HEK293 (cell line): ENCODE results near the gene GTF2IRD1.

ENCODE experiments used
- ZNF621 ChIP-seq: fragments of 450-650 bp; formaldehyde crosslinking; IDR thresholded peaks from 2 replicates; pipeline ENCODE4 v1.5.1; 2017; ENCODE audit warnings: missing biosample characterization, missing genetic modification characterization
- ZNF660 ChIP-seq: fragments of 450-650 bp; IDR thresholded peaks from 2 replicates; pipeline ENCODE4 v1.5.1; 2018; ENCODE audit warnings: missing biosample characterization, mild to moderate bottlenecking, missing genetic modification characterization
- TF ChIP-seq, protein P1 (sequence below): fragments of 450-650 bp; formaldehyde crosslinking; IDR thresholded peaks from 2 replicates; pipeline ENCODE4 v1.5.1; 2016; ENCODE audit warnings: missing biosample characterization, missing genetic modification characterization
- TF ChIP-seq, protein P2 (sequence below): fragments of 450-650 bp; formaldehyde crosslinking; IDR thresholded peaks from 2 replicates; pipeline ENCODE4 v1.5.1; 2016; ENCODE audit warnings: missing biosample characterization, missing genetic modification characterization

DNA sequence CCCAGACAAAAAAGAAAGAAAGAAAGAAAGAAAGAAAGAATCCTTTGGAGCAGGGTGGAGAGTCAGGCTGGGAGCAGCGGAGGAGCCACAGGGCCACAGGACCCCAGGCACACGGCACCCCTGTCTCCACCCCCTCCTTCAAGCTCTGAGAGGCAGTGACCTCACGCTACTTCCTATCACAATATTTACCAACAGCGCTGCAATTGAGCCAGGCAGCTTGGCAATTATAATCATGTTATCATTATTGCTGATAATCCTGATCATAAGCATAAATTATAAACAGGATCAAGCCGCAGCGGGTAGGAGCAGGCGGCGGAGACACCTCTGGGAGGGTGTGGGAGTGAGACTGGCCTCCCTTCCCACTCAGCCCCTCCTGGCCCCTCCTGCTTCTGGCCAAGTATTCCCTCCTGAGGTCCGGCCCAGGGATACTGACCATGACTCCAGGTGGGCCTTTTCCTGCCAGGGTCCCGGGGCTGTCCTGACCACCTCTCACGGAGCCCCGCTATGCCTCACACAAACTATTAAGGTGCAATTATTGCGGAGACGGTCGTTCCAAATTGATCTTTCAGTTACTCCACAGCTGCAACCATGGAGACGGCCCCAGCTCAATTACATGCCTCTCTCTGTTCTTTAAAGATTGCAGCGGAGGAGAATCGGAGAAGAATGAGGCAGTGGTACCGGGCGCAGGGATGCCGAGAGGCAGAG is 10.0 kb upstream of the GTF2IRD1 start:
- TF ChIP-seq ZNF660 (tag by site-specific recombination) = no peak
- TF ChIP-seq, protein P1, sequence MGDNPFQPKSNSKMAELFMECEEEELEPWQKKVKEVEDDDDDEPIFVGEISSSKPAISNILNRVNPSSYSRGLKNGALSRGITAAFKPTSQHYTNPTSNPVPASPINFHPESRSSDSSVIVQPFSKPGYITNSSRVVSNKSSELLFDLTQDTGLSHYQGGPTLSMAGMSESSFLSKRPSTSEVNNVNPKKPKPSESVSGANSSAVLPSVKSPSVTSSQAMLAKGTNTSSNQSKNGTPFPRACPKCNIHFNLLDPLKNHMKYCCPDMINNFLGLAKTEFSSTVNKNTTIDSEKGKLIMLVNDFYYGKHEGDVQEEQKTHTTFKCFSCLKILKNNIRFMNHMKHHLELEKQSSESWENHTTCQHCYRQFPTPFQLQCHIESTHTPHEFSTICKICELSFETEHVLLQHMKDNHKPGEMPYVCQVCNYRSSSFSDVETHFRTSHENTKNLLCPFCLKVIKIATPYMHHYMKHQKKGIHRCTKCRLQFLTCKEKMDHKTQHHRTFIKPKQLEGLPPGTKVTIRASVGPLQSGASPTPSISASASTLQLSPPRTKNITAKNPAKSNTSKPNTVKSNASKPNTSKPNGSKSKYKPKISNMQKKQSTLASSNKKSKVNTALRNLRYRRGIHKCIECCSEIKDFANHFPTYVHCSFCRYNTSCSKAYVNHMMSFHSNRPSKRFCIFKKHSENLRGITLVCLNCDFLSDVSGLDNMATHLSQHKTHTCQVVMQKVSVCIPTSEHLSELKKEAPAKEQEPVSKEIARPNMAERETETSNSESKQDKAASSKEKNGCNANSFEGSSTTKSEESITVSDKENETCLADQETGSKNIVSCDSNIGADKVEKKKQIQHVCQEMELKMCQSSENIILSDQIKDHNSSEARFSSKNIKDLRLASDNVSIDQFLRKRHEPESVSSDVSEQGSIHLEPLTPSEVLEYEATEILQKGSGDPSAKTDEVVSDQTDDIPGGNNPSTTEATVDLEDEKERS (tag by site-specific recombination) = no peak
- TF ChIP-seq, protein P2, sequence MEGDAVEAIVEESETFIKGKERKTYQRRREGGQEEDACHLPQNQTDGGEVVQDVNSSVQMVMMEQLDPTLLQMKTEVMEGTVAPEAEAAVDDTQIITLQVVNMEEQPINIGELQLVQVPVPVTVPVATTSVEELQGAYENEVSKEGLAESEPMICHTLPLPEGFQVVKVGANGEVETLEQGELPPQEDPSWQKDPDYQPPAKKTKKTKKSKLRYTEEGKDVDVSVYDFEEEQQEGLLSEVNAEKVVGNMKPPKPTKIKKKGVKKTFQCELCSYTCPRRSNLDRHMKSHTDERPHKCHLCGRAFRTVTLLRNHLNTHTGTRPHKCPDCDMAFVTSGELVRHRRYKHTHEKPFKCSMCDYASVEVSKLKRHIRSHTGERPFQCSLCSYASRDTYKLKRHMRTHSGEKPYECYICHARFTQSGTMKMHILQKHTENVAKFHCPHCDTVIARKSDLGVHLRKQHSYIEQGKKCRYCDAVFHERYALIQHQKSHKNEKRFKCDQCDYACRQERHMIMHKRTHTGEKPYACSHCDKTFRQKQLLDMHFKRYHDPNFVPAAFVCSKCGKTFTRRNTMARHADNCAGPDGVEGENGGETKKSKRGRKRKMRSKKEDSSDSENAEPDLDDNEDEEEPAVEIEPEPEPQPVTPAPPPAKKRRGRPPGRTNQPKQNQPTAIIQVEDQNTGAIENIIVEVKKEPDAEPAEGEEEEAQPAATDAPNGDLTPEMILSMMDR (tag by site-specific recombination) = no peak
- no peak for TF ChIP-seq ZNF621 (tag by site-specific recombination)
